Epithelial cell of esophagus (primary cell): ENCODE results near the gene RAD18.

Experiments
- DNase-seq: peaks from one replicate; pipeline ENCODE4 v3.0.0; 2010; ENCODE audit warnings: low read depth
- H3K4me3 ChIP-seq: 2 replicates; pipeline ENCODE4 v1.5.1; 2011; ENCODE audit warnings: mild to moderate bottlenecking, low read length, control low read depth
- CTCF ChIP-seq: IDR thresholded peaks from 2 replicates; pipeline ENCODE4 v1.5.1; 2011; ENCODE audit warnings: low read depth, mild to moderate bottlenecking, low read length, control low read depth, inconsistent platforms; ENCODE audit not compliant: insufficient read depth; ENCODE audit errors: missing control alignments

The RAD18 gene

DNA sequence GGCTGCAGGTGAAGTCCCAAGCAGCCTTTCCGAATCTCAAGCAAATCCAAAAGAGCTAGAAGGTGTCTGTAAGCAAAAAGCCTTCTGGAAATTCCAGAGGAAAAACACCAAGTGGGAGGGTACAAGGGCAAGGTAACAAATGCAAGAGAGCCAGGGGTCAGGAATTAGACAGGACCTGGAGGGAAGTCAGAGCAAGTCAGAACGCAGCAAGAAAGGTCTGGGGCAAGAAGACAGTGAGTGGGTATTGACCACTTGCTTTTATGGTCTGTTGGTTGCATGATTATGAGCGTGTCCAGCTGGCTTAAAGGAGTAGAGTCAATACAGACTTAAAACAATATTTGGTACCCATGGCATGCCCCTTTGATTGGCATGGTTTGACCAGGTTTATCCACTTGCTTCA is 127.2 kb downstream of the RAD18 start:
- H3K4me3 ChIP-seq = no peak overlapping the region
- DNase-seq = no peak
- no peak for TF ChIP-seq CTCF

DNA sequence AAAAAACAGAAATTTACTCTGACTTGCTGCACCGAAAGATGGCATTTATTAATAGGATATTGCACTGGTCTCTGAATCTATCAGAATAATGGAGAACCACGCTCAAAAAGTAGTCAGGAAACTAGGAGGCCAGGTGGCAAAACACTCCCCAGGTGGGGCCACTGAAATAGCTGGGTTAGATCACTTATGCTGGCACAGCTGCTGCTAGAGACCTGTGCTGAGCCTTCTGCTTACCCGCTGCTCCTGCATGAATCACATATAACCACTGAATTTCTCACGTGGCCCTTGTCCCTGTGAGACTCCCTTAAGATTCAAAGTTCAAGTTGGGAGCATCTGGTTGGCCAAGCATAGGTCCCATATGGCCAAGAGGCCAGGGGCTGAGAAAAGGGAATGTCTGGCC is 127.9 kb downstream of the RAD18 start:
- no peak for TF ChIP-seq CTCF
- no peak for DNase-seq
- no peak overlapping the region for H3K4me3 ChIP-seq

- no peak overlapping the region for H3K4me3 ChIP-seq
- no peak for DNase-seq
- TF ChIP-seq CTCF = no peak
Measured at GRCh38 chr3:8834974-8835373, 128.3 kb downstream of the RAD18 start.

DNA sequence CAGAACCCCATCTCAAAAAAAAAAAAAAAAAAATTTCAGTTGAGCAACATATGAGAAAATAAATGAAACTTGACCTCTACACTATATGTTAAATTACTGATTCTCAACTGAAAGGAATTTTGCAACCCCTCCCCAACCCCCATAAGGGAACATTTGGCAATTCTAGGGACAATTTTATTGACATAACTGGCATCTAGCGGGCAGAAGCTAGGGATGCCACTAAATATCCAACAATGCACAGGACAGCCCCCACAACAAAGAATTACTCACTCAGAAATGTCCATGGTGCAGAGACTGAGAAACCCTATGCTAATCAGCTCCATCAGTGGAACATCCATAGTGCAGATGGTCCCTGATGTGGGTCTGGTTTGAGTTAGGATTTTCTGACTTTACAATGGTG is 135.6 kb downstream of the RAD18 start:
- no peak overlapping the region for H3K4me3 ChIP-seq
- TF ChIP-seq CTCF = no peak
- no peak for DNase-seq
